HG02571 (cell line): Measurements from ENCODE around the gene VMO1.

Source experiments
- ATAC-seq: cut with Tn5 transposase; IDR thresholded peaks from one replicate; pipeline ENCODE4 v1.9.1; 2021; ENCODE audit warnings: mild to moderate bottlenecking, moderate library complexity; ENCODE audit not compliant: unreplicated experiment

VMO1 gene

DNA sequence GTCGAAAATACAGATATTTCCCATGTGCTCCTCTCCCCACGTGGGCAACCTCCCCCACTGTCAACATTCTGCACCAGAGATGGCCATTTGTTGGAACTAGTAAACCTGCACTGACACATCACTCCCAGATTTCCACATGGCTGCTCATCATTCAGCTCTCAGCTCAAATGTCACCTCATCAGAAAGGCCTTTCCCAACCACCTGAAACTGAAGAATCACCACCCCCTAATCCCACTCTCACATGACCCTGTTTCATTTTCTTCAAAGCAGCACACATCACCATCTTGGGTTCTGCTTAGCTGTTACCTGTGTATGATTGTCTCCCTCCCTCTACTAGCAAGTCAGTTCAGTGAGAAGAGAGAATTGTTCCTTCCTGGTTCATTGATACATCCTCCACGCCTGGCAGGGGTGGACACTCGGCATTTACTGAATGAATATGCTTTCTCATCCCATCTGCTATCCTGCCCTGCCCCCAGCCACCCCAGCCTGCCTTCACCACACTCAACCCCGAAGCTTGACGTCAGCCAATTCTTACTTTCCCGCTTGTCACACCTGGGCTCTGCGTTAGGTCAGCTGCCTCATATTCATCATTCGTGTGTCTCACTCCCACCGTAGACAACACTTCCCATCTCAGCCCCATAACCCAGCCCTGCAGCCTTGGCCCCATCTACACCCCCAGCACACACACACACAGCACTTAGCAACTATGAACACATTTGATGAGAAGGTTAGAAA, 14.5 kb upstream of the VMO1 start:
- ATAC-seq = no peak

DNA sequence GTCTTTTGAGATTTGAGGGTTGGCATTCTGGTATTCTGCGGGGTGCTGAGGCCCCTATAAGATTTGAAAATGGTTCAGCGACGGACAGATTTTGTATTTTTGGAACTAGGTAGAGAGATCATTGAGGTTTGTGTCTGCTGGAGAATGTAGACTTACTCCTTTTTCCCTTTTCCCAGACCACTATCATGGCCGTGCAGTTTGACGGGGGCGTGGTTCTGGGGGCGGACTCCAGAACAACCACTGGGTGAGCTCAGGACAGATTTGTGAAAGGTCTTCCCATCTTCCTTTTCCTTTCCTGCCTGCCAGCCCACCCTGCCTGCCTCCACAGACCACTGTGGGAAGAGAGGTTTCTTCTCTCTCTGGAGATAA, 10.4 kb upstream of the VMO1 start:
- ATAC-seq = no peak

DNA sequence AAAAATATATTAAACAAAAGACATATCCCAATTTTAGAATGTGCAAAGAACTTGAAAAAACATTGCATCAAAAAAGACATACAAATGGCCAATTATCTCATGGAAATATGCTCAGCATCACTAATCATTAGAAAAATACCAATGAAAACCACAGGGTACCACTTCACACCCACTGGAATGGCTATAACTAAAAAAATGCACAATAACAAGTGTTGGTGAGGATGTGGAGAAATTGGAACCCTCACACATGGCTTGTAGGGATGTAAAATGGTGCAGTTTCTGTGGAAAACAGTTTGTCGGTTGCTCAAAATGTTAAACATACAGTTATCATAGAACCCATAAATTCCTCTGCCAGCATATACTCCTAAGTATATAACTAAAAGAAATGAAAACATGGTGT, 9.0 kb upstream of the VMO1 start:
- no peak for ATAC-seq

DNA sequence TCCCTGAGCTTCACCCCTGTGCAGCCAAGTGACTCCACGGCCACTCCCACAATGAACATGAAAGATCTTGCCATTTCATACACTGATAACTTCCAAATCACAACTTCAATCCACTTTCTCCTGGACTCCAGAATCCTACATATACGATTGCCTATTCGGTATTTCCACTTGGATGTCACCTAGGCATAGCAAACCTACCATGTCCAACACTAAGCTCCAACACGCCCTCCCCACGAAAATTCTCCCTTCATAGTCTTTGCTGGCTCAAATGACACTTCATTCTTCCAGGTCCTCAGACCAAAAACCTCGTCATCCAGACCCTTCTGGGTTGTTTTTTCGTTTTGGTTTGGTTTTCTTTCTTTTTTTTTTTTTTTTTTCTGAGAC, 4.5 kb upstream of the VMO1 start:
- ATAC-seq = no peak

DNA sequence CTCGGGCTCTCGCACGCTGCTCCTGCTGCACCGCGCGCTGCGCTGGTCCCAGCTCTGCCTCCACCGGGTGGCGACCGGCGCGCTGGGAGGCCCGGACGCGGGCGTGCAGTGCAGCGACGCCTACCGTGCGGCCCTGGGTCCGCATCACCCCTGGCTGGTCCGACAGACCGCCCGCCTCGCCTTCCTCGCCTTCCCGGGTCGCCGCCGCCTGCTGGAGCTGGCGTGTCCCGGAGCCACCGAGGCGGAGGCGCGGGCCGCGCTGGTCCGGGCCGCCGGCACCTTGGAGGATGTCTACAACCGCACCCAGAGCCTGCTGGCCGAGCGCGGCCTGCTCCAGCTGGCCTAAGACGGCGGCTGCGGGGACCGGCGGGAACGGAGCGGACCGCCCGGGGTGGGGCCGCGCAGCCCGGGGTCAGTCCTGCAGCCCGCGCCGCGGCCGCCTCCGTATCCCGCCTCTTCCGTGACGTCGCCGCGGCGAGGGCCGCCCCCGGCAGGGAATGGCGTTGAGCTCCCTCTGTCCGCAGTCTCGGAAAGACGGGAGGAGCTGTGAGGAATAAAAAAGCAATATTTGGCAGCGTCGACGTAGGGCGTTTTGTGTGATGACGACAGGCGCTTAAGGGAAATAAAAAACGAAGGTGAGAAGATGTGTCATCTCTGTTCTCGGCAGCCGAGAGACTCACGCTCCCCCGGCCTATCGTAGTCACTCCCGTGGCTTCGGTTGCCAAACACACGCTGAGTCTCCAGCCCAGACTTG, 4.0 kb upstream of the VMO1 start:
- ATAC-seq = peak; percentile 87

DNA sequence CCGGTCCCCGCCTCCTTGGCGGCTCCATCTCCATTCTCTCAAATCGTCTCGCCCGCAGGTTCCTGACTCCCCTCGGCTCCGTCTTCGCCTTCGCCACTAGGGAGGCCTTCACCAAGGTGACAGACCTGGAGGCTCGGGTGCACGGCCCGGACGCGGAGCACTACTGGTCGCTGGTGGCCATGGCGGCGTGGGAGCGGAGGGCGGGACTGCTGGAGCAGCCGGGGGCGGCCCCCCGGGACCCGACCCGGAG, 3.5 kb upstream of the VMO1 start:
- no peak for ATAC-seq

DNA sequence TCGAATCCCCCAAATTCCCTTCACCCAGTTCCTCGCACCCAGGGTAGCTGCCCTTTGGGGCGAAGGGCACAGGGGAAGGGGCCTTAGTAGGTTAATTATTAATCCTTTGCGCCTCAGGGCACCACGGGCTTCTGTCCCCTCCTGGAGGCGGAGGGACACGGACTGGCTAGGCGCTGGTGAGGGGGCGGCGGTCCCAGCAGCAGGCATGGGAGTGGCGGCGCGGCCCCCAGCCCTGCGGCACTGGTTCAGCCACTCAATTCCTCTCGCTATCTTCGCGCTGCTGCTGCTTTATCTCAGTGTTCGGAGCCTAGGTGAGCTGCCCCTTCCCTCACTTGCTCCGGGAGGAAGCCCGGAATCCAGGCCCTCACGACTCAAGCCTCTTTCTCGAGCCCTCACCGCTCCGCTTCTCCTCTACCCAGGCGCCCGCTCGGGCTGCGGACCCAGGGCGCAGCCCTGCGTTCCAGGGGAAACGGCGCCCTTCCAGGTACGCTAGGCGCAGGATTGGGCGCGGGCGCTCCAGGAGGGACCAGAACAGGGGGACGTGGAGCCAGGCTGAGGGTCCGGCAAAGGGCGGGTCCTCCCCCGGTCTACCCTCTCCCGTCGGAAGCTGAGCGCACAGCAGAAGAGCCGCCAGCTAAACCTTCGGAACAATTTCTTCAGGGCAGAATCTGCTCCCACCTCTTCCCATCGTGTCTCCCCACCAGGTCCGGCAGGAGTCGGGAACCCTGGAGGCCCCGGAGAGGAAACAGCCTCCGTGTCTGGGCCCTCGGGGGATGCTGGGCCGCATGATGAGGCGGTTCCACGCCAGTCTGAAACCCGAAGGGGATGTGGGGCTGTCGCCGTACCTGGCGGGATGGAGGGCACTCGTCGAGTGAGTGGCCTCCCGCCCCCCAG, 2.9 kb upstream of the VMO1 start, which contains the start of gene GLTPD2:
Gene GLTPD2, plus strand, starts transcription at position 158 of the 894 bp plus-strand sequence. Its CDS starts 48 bp downstream, at position 206.
- no peak for ATAC-seq

DNA sequence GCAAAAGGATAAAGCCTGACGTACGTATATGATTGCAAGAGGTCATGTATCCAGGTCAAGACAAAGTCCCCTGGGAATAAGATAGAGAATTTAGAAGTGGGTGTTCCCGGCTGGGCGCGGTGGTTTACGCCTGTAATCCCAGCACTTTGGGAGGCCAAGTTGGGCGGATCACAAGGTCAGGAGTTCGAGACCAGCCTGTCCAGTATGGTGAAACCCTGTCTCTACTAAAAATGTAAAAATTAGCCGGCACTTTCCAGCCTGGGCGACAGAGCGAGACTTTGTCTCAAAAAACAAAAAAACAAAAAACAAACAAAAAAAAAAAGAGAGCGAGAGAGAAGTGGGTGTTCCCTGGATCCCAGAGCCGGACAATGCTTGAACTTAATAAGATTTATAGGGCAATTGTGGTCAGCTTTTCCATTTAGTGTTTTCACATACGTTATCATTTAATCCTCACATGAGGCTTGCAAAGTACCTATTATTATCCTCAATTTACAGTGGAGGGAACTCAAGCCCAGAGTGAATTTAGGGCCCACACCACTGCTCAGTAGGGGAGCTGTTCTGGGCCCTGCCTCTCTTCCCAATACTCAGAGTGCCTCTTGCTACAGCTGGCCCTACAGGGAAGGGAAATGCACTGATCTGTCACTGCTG, 2.1 kb upstream of the VMO1 start:
- ATAC-seq = no peak

DNA sequence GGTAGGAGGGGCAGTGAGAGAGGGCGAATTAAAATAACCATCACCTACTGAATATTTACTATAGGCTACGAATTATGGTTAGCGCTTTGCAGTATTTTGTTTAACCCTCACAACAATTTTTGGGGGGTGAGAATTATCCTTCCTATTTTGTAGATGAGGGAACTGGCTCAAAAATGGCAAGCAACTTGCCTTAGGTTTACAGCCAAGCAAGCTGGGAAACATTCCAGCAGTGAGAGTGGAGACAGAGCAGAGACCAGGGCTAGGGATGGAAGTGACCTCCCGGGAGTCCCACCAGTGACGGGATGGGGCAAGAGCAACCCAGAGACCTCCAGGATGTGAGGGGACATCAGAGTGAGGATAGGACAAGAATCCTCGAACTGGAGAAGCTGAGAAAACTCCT, 352 bp upstream of the VMO1 start:
- no peak for ATAC-seq

DNA sequence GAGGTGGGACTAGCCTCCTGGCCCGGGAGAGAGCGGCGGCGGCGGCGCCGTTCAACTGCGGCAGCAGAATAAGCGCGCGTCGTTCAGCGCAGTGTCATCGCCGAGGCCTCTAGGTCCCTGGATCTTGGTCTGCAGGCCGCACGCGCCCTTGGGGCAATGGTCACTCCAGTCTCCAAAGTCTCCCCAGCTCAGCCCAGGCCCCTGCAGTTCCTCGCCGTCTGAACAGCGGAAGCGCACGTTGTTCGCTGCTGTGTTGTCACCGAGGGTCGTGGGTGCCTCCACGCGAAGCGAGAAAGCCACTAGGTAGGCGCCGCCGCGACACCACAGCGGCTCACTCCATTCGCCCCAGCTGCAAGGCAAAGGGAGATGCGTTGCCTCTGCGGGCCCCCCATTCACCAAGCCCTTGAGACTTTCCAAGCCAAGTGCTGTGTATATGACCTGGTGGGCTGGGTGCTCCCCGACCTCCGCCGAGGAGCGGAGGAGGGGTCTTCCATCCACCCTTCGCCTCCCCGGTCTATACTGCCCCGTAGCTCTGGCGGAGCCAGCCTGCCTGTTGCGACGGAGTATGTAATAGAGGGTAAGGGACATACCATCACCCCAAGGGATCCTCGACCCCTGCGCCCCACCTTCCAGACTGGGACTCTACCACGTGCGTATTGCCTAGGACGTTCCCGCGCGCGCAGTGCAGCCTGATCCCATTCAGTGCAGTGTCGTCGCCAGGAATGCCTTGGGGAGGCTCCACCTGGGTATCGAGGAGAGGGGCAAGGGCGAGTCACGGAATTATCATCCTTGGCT, 656 bp downstream of the VMO1 start:
- no peak for ATAC-seq

DNA sequence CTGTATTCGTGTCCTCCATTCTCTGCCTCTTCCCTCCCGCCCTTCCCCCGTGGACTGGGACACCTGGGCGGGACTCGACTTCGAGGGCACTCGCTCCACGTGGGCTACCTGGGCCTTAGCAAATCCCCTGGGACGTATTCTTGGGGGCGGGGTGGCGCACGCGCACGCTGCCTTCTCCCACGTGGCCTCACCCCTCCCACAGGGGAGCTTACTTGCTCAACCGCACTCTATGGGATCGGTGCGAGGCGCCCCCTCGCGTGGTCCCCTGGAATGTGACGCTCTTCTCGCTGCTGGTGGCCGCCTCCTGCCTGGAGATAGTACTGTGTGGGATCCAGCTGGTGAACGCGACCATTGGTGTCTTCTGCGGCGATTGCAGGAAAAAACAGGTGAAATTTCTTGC, 3.5 kb downstream of the VMO1 start:
- ATAC-seq = no peak

DNA sequence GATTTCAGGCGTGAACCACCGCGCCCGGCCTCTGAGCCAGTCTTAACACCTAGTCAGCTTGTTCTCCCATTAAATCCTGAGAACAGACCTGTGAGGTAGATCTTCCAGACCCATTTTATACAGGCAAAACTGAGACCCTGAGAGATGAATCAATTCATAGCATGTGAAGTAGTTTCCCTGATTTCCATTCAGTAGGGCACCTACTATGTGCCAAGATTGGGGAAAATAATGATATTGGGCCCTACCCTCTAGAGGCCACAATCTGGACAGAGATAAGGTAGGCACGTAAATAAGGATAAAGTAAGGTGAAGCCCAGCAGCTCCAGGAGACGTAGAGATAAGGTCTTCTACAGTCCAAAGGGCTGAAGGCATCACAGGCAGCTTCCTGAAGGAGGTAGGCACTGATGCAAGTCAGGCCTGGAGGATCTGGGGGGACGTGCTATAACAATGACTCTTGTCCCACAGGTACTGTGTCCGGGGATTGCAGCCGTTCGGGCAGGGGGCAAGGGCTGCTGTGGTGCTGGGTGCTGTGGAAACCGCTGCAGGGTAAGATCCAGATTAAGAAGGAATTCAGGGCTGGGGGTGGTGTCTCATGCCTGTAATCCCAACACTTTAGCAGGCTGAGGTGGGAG, 5.7 kb downstream of the VMO1 start:
- no peak for ATAC-seq

DNA sequence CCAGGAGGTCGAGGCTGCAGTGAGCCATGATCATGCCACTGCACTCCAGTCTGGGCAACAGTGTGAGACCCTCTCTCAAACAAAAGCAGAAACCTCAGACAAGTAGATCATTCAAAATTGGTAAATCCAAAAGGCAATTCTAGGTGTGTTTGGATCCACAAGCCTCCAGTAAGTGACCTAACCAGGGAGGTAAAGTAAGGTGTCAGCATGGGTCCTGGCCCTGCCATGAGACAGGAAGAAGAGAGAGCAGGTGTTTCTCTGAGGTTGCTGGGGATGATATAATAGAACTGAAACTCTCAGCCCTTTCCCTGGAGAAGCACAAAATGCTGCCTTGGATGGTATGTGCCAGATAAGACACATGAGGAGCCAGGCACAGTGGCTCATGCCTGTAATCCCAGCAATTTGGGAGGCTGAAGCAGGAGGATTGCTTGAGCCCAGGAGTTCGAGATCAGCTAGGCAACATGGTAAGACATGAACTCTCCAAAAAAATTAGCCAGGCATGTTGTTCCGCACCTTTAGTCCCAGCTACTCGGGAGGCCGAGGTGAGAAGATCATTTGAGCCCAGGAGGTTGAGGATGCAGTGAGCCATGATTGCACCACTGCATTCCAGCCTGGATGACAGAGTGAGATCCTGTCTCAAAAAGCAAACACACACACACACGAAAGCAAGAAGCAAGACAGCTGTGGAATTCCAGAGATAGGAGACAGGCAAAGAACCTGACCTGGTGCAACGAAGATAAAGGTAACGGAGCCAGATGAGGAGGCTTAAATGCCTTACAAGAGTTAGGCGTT, 8.0 kb downstream of the VMO1 start:
- ATAC-seq = no peak

DNA sequence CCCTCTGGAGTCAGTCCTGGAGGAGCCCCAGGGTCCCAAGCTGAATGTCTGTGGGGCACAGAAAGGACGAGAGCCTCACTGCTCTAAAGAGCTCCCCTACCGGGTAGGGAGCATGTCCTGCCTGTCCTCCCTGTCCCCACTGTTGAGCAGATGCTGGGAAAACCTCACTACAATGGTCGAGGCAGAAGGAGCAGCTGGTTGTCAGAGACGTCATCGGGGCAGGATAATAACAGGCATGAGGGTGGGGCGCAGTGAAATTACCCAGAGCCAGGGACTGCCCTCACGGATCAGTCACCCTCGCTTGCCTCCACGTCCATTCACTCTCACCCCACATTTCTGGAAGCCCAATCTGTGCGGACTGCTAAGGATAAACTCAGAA, 13.9 kb downstream of the VMO1 start:
- ATAC-seq = no peak

DNA sequence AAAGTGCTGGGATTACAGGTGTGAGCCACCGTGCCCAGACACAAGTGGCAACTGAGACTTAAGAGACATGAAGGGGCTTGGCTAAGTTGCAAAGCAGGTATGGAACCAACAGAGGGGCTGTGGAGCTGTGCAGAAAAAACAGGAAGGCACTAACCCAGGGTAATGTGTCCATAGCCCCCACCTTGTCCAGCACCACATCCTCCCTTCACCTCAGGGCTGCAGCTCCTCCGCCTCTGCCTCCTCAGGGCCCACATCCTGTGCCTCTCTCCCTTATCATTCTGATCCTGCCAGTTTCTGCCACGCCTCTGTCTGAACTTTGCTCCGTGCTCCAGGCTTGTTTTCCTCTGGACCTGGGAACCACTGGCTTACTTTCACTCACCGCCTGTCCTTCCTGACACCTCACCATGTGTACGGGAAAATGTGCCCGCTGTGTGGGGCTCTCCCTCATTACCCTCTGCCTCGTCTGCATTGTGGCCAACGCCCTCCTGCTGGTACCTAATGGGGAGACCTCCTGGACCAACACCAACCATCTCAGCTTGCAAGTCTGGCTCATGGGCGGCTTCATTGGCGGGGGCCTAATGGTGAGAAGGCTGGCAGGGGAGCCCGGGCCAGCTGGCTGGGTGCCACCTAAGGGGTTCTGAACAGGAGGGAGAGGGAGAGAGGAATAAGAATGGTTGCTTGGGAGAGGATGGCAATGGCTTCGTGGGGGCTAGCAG, 14.5 kb downstream of the VMO1 start, which contains the start of gene TM4SF5:
Gene TM4SF5, plus strand, starts transcription at position 368 of the 716 bp plus-strand sequence. Its CDS starts 37 bp downstream, at position 405.
- no peak for ATAC-seq

DNA sequence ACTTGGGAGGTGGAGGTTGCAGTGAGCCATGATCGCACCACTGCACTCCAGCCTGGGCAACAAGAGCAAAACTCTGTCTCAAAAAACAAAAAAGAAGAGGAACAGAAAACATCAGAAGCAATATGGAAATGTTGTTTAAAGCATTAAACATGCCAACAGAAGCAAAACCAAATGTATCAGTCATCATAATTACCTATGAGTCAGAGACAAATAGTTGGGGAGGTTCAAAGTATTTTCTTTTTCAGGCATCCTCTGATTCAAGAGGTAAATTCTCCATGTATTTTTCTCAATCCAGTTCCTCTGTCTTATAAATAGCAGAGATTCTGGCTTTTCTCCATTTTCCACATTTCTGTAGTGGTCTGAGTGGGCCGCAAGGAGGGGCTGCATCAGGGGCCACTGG, 16.5 kb downstream of the VMO1 start:
- no peak for ATAC-seq

DNA sequence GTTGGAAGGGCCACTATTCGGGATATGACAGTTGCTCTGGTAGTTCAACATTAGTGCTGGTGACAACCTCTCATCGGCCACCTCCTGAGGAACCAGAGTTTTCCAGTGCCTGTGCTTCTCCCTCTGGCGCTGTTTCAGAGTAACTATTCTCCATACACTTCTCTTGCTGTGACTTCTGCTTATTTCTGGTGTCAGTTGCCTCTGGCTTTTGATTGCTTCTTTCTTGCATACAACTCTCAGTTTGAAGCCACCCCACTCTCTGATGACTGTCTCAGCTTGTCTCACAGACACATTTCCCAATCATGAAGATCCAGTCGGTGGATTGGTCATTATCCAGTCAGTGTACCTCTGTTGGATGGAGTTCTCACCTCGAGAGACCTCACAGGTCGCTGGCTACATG, 17.9 kb downstream of the VMO1 start:
- no peak for ATAC-seq

DNA sequence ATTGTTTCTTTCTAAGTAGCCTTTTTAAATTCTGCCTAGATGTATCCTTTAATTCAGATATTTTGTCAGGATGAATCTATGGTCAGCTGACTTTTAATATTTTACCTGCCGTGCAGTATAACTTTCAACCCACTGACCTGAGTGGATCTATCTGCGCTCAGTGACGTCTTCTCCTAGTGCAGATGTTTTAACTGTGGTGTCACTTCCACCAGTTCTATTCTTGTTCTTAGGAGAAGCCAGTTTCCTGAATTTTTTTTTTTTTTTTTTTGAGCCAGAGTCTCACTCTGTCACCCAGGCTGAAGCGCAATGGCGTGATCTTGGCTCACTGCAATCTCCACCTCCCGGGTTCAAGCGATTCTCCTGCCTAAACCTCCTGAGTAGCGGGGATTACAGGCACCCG, 19.4 kb downstream of the VMO1 start:
- no peak for ATAC-seq

DNA sequence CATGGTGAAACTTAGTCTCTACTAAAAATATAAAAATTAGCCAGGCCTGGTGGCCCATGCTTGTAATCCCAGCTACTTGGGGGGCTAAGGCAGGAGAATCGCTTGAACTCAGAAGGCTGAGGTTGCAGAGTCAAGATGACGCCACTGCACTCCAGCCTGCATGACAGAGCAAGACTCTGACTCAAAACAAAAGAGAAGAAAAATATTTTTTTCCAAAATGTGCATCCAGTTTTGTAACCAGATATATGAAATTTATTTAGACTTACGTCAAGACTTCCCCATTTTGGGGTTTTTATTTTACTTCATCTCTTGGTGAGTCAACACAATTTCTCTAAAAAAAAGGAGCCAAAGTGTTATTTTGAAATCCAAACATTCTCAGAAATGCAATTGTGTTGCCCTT, 20.0 kb downstream of the VMO1 start:
- no peak for ATAC-seq
